SK-N-SH (cell line): ENCODE measurements around the gene GTPBP4. TPM values are rescaled to one million over a fixed set of nuclear protein-coding genes. Genes with fewer than 3 reads are reported as not detected.

Source experiments
- CTCF ChIA-PET: fragments of 300-600, 350-600 bp; formaldehyde crosslinking; extraction: SDS; loops from one replicate; lab custom pipeline; 2021; lab: Yijun Ruan, JAX
- POLR2A ChIA-PET: fragments of 350-600 bp; sonication (Branson Sonifier 250); formaldehyde crosslinking; extraction: SDS; loops from one replicate; lab custom pipeline; 2020; ENCODE audit warnings: antibody characterized with exemption, inconsistent platforms; lab: Yijun Ruan, JAX
- DNase-seq: peaks from one replicate; pipeline ENCODE4 v3.0.0; 2012
- H2AFZ ChIP-seq: fragments of 200-600 bp; sonication (generic); 2 replicates; pipeline ENCODE4 v1.8.1; 2016; ENCODE audit warnings: antibody characterized with exemption, mild to moderate bottlenecking, low read depth
- H3F3A ChIP-seq: fragments of 200-600 bp; sonication (generic); replicated peaks from 2 replicates; pipeline ENCODE3; 2016; ENCODE audit warnings: antibody characterized with exemption, mild to moderate bottlenecking; ENCODE audit not compliant: insufficient read depth
- H3K27ac ChIP-seq, 2 experiments: fragments of 200-500 bp in 1 of 2; fragments of 200-600 bp in 1 of 2; sonication (Bioruptor generic) in 1 of 2; sonication (generic), shearing (Covaris generic) in 1 of 2; 2 replicates each; pipeline versions ENCODE4 v1.5.1 to v1.6.1; 2014 to 2016; ENCODE audit warnings: low read depth in 2 of 2, inconsistent platforms in 1 of 2, low read length in 1 of 2, mild to moderate bottlenecking in 1 of 2, mixed read lengths in 1 of 2
- H3K27me3 ChIP-seq: fragments of 200-600 bp; sonication (generic), shearing (Covaris generic); 2 replicates; pipeline ENCODE4 v1.6.1; 2016; ENCODE audit warnings: mixed run types; ENCODE audit not compliant: insufficient read depth
- H3K36me3 ChIP-seq, 2 experiments: fragments of 200-500 bp in 1 of 2; fragments of 200-600 bp in 1 of 2; sonication (Bioruptor generic) in 1 of 2; sonication (generic) in 1 of 2; replicated peaks in 1 of 2; 2 replicates each; pipeline versions ENCODE3 to v1.5.1; 2014 to 2016; ENCODE audit warnings: low read length in 1 of 2, mild to moderate bottlenecking in 1 of 2; ENCODE audit not compliant: insufficient read depth in 2 of 2, control insufficient read depth in 1 of 2
- H3K4me1 ChIP-seq, 2 experiments: fragments of 200-500 bp in 1 of 2; fragments of 200-600 bp in 1 of 2; sonication (Bioruptor generic) in 1 of 2; sonication (generic), shearing (Covaris generic) in 1 of 2; 2 replicates each; pipeline versions ENCODE4 v1.5.1 to v1.6.1; 2014 to 2016; ENCODE audit warnings: low read depth in 1 of 2, low read length in 1 of 2, mixed run types in 1 of 2; ENCODE audit not compliant: insufficient read depth in 2 of 2, control insufficient read depth in 1 of 2
- H3K4me2 ChIP-seq: fragments of 200-600 bp; sonication (generic), shearing (Covaris generic); 2 replicates; pipeline ENCODE4 v1.6.1; 2017; ENCODE audit warnings: mixed run types
- H3K4me3 ChIP-seq, 2 experiments: fragments of 200-500 bp in 1 of 2; fragments of 200-600 bp in 1 of 2; sonication (Bioruptor generic) in 1 of 2; sonication (generic), shearing (Covaris generic) in 1 of 2; 2 replicates each; pipeline versions ENCODE4 v1.5.1 to v1.8.1; 2014 to 2016; ENCODE audit warnings: low read depth in 2 of 2, inconsistent platforms in 1 of 2, low read length in 1 of 2, mild to moderate bottlenecking in 1 of 2, mixed read lengths in 1 of 2, moderate library complexity in 1 of 2
- H3K79me2 ChIP-seq: fragments of 200-600 bp; sonication (generic); 2 replicates; pipeline ENCODE4 v1.8.1; 2017; ENCODE audit warnings: mild to moderate bottlenecking; ENCODE audit not compliant: insufficient read depth
- H3K9ac ChIP-seq: fragments of 200-600 bp; sonication (generic); 2 replicates; pipeline ENCODE4 v1.6.1; 2017; ENCODE audit warnings: mixed run types
- H3K9me2 ChIP-seq: fragments of 200-600 bp; sonication (generic); 2 replicates; pipeline ENCODE4 v1.6.1; 2017; ENCODE audit warnings: mixed run types
- H3K9me3 ChIP-seq: fragments of 200-600 bp; sonication (generic); 2 replicates; pipeline ENCODE4 v1.6.1; 2017; ENCODE audit warnings: mixed run types, mild to moderate bottlenecking, moderate library complexity
- H4K20me1 ChIP-seq: fragments of 200-600 bp; sonication (generic); 2 replicates; pipeline ENCODE4 v1.6.1; 2017; ENCODE audit warnings: mild to moderate bottlenecking, mixed run types; ENCODE audit not compliant: insufficient read depth
- GATA2 ChIP-seq: sonication (generic); formaldehyde crosslinking; IDR thresholded peaks from 2 replicates; pipeline ENCODE4 v1.5.0; 2020; ENCODE audit warnings: mild to moderate bottlenecking, missing genetic modification reagents
- SIN3A ChIP-seq: IDR thresholded peaks from 2 replicates; pipeline ENCODE4 v1.6.1; 2012; ENCODE audit warnings: low read depth, mild to moderate bottlenecking, low read length, moderate library complexity, borderline replicate concordance
- SMC3 ChIP-seq: IDR thresholded peaks from 2 replicates; pipeline ENCODE4 v1.6.1; 2012; ENCODE audit warnings: low read depth, low read length, improper control_type of control experiment
- polyA plus RNA-seq, 3 experiments: library from polyadenylated mRNA; depleted of rRNA; stranded (reverse); fragments of >200 nt; gene quantifications; 2 replicates each; pipeline ENCODE4 v1.2.3, GENCODE V29; 2012
- TF ChIP-seq, protein P1 (sequence below): IDR thresholded peaks from 2 replicates; pipeline ENCODE4 v1.4.0; 2012; ENCODE audit warnings: low read depth
- TF ChIP-seq, protein P2 (sequence below): fragments of 150-350 bp; IDR thresholded peaks from 2 replicates; pipeline ENCODE4 v1.6.1; 2016; ENCODE audit warnings: mild to moderate bottlenecking, low read depth, low read length
- TF ChIP-seq, protein P3 (sequence below): IDR thresholded peaks from 2 replicates; pipeline ENCODE4 v1.4.0; 2012; ENCODE audit warnings: low read depth, borderline replicate concordance
- TF ChIP-seq, protein P4 (sequence below): IDR thresholded peaks from 2 replicates; pipeline ENCODE4 v1.6.1; 2012; ENCODE audit warnings: mild to moderate bottlenecking, low read depth, low read length, moderate library complexity

The GTPBP4 gene
- polyA plus RNA-seq, 1 of the 3 experiments (the other 2 are of a cell fraction): 36.6 TPM

DNA sequence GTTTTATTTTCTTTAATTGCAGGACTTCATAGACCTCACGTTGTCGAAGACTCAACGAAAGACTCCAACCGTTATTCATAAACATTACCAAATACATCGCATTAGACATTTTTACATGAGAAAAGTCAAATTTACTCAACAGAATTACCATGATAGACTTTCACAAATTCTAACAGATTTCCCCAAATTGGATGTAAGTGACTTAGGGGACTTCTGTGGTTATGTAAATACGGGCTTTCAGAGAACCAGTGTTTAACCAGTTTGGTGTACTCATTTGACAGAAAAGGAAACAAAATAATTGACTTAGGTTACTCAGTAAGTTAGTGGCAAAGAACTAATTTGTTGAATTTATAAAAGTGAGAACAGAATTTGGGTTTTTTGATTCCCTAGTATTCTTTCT is 4.2 kb downstream of the GTPBP4 start (continued):
- TF ChIP-seq, protein P1, sequence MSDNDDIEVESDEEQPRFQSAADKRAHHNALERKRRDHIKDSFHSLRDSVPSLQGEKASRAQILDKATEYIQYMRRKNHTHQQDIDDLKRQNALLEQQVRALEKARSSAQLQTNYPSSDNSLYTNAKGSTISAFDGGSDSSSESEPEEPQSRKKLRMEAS: no peak
- TF ChIP-seq, protein P2, sequence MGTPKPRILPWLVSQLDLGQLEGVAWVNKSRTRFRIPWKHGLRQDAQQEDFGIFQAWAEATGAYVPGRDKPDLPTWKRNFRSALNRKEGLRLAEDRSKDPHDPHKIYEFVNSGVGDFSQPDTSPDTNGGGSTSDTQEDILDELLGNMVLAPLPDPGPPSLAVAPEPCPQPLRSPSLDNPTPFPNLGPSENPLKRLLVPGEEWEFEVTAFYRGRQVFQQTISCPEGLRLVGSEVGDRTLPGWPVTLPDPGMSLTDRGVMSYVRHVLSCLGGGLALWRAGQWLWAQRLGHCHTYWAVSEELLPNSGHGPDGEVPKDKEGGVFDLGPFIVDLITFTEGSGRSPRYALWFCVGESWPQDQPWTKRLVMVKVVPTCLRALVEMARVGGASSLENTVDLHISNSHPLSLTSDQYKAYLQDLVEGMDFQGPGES: no peak
- TF ChIP-seq SMC3: no peak
- TF ChIP-seq, protein P3, sequence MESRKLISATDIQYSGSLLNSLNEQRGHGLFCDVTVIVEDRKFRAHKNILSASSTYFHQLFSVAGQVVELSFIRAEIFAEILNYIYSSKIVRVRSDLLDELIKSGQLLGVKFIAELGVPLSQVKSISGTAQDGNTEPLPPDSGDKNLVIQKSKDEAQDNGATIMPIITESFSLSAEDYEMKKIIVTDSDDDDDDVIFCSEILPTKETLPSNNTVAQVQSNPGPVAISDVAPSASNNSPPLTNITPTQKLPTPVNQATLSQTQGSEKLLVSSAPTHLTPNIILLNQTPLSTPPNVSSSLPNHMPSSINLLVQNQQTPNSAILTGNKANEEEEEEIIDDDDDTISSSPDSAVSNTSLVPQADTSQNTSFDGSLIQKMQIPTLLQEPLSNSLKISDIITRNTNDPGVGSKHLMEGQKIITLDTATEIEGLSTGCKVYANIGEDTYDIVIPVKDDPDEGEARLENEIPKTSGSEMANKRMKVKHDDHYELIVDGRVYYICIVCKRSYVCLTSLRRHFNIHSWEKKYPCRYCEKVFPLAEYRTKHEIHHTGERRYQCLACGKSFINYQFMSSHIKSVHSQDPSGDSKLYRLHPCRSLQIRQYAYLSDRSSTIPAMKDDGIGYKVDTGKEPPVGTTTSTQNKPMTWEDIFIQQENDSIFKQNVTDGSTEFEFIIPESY: no peak

DNA sequence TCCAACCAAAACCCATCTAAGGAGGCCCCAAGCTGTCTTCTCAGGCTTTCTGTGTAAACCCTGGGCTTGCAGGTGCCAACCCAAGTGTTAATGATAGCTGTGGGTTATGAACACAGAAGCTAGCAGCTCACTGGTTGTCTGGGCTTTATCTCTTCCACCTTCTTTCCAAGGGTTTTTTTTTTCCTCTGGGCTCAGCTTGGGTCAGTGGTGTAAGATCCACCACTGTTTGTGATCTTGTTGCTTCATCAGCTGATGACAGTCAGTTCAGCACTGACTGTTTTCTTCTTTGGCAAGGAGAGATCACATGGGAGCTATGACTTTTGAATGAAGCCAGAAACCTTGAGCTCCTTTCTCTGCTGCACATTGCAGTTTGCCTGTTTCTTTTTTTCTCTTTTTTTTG is 4.6 kb downstream of the GTPBP4 start:
- Histone ChIP-seq H3K9ac (no peak overlapping the region), H3K4me2 (no peak overlapping the region), H3K79me2 (peaks cover 96% of the 10 kb centered on the region), H4K20me1 (peaks cover 61% of the 10 kb centered on the region), H3K4me3 (no peak overlapping the region), H3K9me3 (no peaks in the 10 kb centered on the region), H3K27me3 (no peaks in the 10 kb centered on the region), H3K27ac (no peak overlapping the region), H3K9me2 (no peaks in the 10 kb centered on the region), H3K36me3 (peaks cover 55 to 67% of the 10 kb centered on the region in 2 experiments), H3F3A (peaks cover 3% of the 10 kb centered on the region), H2AFZ (no peak overlapping the region), H3K4me1 (peaks cover 0 to 16% of the 10 kb centered on the region in 2 experiments; a peak in 1 of 4 replicates)
- TF ChIP-seq, protein P4, sequence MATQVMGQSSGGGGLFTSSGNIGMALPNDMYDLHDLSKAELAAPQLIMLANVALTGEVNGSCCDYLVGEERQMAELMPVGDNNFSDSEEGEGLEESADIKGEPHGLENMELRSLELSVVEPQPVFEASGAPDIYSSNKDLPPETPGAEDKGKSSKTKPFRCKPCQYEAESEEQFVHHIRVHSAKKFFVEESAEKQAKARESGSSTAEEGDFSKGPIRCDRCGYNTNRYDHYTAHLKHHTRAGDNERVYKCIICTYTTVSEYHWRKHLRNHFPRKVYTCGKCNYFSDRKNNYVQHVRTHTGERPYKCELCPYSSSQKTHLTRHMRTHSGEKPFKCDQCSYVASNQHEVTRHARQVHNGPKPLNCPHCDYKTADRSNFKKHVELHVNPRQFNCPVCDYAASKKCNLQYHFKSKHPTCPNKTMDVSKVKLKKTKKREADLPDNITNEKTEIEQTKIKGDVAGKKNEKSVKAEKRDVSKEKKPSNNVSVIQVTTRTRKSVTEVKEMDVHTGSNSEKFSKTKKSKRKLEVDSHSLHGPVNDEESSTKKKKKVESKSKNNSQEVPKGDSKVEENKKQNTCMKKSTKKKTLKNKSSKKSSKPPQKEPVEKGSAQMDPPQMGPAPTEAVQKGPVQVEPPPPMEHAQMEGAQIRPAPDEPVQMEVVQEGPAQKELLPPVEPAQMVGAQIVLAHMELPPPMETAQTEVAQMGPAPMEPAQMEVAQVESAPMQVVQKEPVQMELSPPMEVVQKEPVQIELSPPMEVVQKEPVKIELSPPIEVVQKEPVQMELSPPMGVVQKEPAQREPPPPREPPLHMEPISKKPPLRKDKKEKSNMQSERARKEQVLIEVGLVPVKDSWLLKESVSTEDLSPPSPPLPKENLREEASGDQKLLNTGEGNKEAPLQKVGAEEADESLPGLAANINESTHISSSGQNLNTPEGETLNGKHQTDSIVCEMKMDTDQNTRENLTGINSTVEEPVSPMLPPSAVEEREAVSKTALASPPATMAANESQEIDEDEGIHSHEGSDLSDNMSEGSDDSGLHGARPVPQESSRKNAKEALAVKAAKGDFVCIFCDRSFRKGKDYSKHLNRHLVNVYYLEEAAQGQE: no peak
- TF ChIP-seq GATA2 (no peak), SIN3A (no peak)
- ChIA-PET POLR2A (no interaction called here), CTCF (interaction anchor here (1.5 kb wide), 1 partner anchor 56 kb away, joined by 3 read pairs; the partner anchor contains the start of gene IDI1)
- DNase-seq: no peak
